HepG2 (cell line): Measurements from ENCODE around the gene ARL6. TPM values are rescaled to one million over a fixed set of nuclear protein-coding genes. Genes with fewer than 3 reads are reported as not detected.

Experiments used
- ATAC-seq: fragments of 200-7000 bp; cut with Tn5 transposase; 3 replicates; pipeline ENCODE4 v1.9.1; 2020; ENCODE audit warnings: mild to moderate bottlenecking, moderate library complexity
- BruUV-seq: library from RNA; stranded (reverse); fragments of 400-500 nt; replicated peaks from 2 replicates; lab custom pipeline; 2021; lab: Mats Ljungman, UMichigan
- CTCF ChIA-PET: fragments of 300-600 bp; formaldehyde crosslinking; extraction: SDS; loops from one replicate; lab custom pipeline; 2021; ENCODE audit warnings: low total read pairs, inconsistent platforms, low intra/inter-chr PET ratio; lab: Yijun Ruan, JAX
- POLR2A ChIA-PET: fragments of 350-600 bp; sonication (Branson Sonifier 250); formaldehyde crosslinking; loops from one replicate; lab custom pipeline; 2020; ENCODE audit warnings: antibody characterized with exemption, inconsistent platforms; lab: Yijun Ruan, JAX
- DNase-seq: peaks from one replicate; pipeline ENCODE4 v3.0.0-alpha.2; 2015; ENCODE audit warnings: low spot score
- FAIRE-seq: peaks from 3 replicates; lab custom pipeline; 2011; peaks lifted over from hg19 to GRCh38; lab: Jason Lieb, UNC
- H2AFZ ChIP-seq: one replicate; pipeline ENCODE4 v1.6.1; 2011; ENCODE audit warnings: low read length, inconsistent platforms
- H3K27ac ChIP-seq: fragments of 300-600 bp; 3 replicates; pipeline ENCODE4 v1.8.0; 2011; ENCODE audit warnings: mixed run types, mild to moderate bottlenecking, mixed read lengths, low read length, inconsistent platforms; ENCODE audit not compliant: insufficient read depth; ENCODE audit errors: extremely low read length
- H3K27me3 ChIP-seq, 2 experiments: fragments of 200-600 bp in 1 of 2; 2 replicates in 1 of 2; 3 replicates in 1 of 2; pipeline versions ENCODE4 v1.6.0 to v1.8.0; 2011; ENCODE audit warnings: low read length in 2 of 2, mild to moderate bottlenecking in 2 of 2, moderate library complexity in 2 of 2, inconsistent platforms in 1 of 2; ENCODE audit not compliant: insufficient read depth in 2 of 2, control insufficient read depth in 1 of 2
- H3K36me3 ChIP-seq, 2 experiments: fragments of 200-600 bp in 1 of 2; replicated peaks in 1 of 2; 2 replicates in 1 of 2; 3 replicates in 1 of 2; pipeline versions ENCODE4 v1.5.1 to v1.8.0; 2011; ENCODE audit warnings: low read length in 2 of 2, inconsistent platforms in 1 of 2; ENCODE audit not compliant: insufficient read depth in 2 of 2, control insufficient read depth in 1 of 2
- H3K4me1 ChIP-seq: 2 replicates; pipeline ENCODE4 v1.5.1; 2012; ENCODE audit warnings: low read length, inconsistent platforms; ENCODE audit not compliant: insufficient read depth
- H3K4me2 ChIP-seq: 2 replicates; pipeline ENCODE4 v1.6.0; 2011; ENCODE audit warnings: low read depth, low read length, inconsistent platforms
- H3K4me3 ChIP-seq, 3 experiments: fragments of 200-600 bp in 1 of 3; sonication (generic), shearing (Covaris generic) in 1 of 3; replicated peaks in 1 of 3; 2 replicates each; pipeline ENCODE4 v1.5.1; 2011 to 2016; ENCODE audit warnings: low read length in 3 of 3, inconsistent platforms in 2 of 3, low read depth in 2 of 3, mild to moderate bottlenecking in 2 of 3, control low read depth in 1 of 3, mixed read lengths in 1 of 3; ENCODE audit not compliant: insufficient read depth in 1 of 3
- H3K79me2 ChIP-seq: one replicate; pipeline ENCODE4 v1.6.1; 2011; ENCODE audit warnings: low read length, inconsistent platforms; ENCODE audit not compliant: insufficient read depth
- H3K9ac ChIP-seq: 2 replicates; pipeline ENCODE4 v1.6.0; 2011; ENCODE audit warnings: mild to moderate bottlenecking, low read depth, low read length, inconsistent platforms; ENCODE audit not compliant: insufficient read depth
- H3K9me3 ChIP-seq: 2 replicates; pipeline ENCODE4 v1.5.1; 2012; ENCODE audit warnings: mild to moderate bottlenecking, low read length
- H4K20me1 ChIP-seq: 2 replicates; pipeline ENCODE4 v1.6.0; 2011; ENCODE audit warnings: inconsistent platforms, mild to moderate bottlenecking, low read length, moderate library complexity; ENCODE audit not compliant: insufficient read depth
- CBX1 ChIP-seq: IDR thresholded peaks from one replicate; pipeline ENCODE4 v1.6.1; 2016; ENCODE audit warnings: antibody characterized with exemption, low read depth
- IKZF1 ChIP-seq: fragments of 450-650 bp; IDR thresholded peaks from 2 replicates; pipeline ENCODE4 v1.7.1; 2016
- KAT2B ChIP-seq: fragments of 150-350 bp; IDR thresholded peaks from 2 replicates; pipeline ENCODE4 v1.6.1; 2014; ENCODE audit warnings: low read depth, low read length, borderline replicate concordance
- NFIB ChIP-seq: sonication (generic); formaldehyde crosslinking; IDR thresholded peaks from 2 replicates; pipeline ENCODE4 v1.9.0; 2021; ENCODE audit warnings: missing genetic modification reagents, mild to moderate bottlenecking, borderline replicate concordance
- SP4 ChIP-seq: sonication (generic); formaldehyde crosslinking; IDR thresholded peaks from 2 replicates; pipeline ENCODE4 v1.8.1; 2023; ENCODE audit warnings: mild to moderate bottlenecking, missing genetic modification reagents
- SP5 ChIP-seq: IDR thresholded peaks from 2 replicates; pipeline ENCODE4 v1.6.1; 2016; ENCODE audit warnings: low read depth, borderline replicate concordance
- TEAD2 ChIP-seq: sonication (generic); formaldehyde crosslinking; IDR thresholded peaks from 2 replicates; pipeline ENCODE4 v1.9.0; 2021; ENCODE audit warnings: missing genetic modification reagents
- THYN1 ChIP-seq: sonication (generic); formaldehyde crosslinking; IDR thresholded peaks from 2 replicates; pipeline ENCODE4 v1.8.1; 2023; ENCODE audit warnings: low read depth, mild to moderate bottlenecking, moderate library complexity, missing genetic modification reagents, borderline replicate concordance
- ZFAT ChIP-seq: sonication (generic); formaldehyde crosslinking; conservative IDR thresholded peaks from 2 replicates; pipeline ENCODE4 v1.8.1; 2023; ENCODE audit warnings: missing genetic modification reagents, inconsistent platforms
- ZNF230 ChIP-seq: sonication (generic); formaldehyde crosslinking; IDR thresholded peaks from 2 replicates; pipeline ENCODE4 v1.4.0; 2020; ENCODE audit warnings: mild to moderate bottlenecking, missing genetic modification reagents
- ZNF335 ChIP-seq: sonication (generic); formaldehyde crosslinking; IDR thresholded peaks from 2 replicates; pipeline ENCODE4 v1.4.0; 2020; ENCODE audit warnings: missing genetic modification reagents
- ZNF350 ChIP-seq: sonication (generic); formaldehyde crosslinking; IDR thresholded peaks from 2 replicates; pipeline ENCODE4 v1.4.0; 2020; ENCODE audit warnings: mild to moderate bottlenecking, low read depth, missing genetic modification reagents, borderline replicate concordance
- ZNF562 ChIP-seq: sonication (generic); formaldehyde crosslinking; IDR thresholded peaks from 2 replicates; pipeline ENCODE4 v1.8.0; 2022; ENCODE audit warnings: missing genetic modification reagents, borderline replicate concordance
- ZNF7 ChIP-seq: IDR thresholded peaks from 2 replicates; pipeline ENCODE4 v1.6.1; 2016; ENCODE audit warnings: missing biosample characterization, missing genetic modification reagents
- ZNF724P ChIP-seq: sonication (generic); formaldehyde crosslinking; IDR thresholded peaks from 2 replicates; pipeline ENCODE4 v1.8.0; 2022; ENCODE audit warnings: missing genetic modification reagents, borderline replicate concordance
- ZNF737 ChIP-seq: sonication (generic); formaldehyde crosslinking; IDR thresholded peaks from 2 replicates; pipeline ENCODE4 v1.5.0; 2020; ENCODE audit warnings: missing genetic modification reagents, mild to moderate bottlenecking, borderline replicate concordance
- WGBS: methylation state at CpG from one replicate; pipeline ENCODE4 v1.1.6; 2017; ENCODE audit warnings: low lambda C conversion rate; 5-methylcytosine and 5-hydroxymethylcytosine counted together
- in situ Hi-C: cut with HindIII; loops from 2 replicates; pipeline ENCODE4 v1.10.0; 2017; ENCODE audit warnings: low pct_unique_long_range_greater_than_20kb; ENCODE audit not compliant: extremely low pct_ligation_motif_present
- intact Hi-C: fragments of 100-400 bp; cut with micrococcal nuclease; formaldehyde crosslinking; loops from one replicate; pipeline ENCODE4 v1.10.0; 2022; ENCODE audit not compliant: unreplicated experiment
- polyA plus RNA-seq, 8 experiments: library from polyadenylated mRNA; depleted of rRNA in 3 of 8; stranded (reverse) in 7 of 8; unstranded in 1 of 8; fragments of >200 nt; fragmentation: Illumina TruSeq in 4 of 8; extraction: Trizol in 4 of 8; gene quantifications; 2 replicates each; pipeline versions ENCODE4 v1.2.1 to v1.2.3, GENCODE V29; 2011 to 2016; ENCODE audit warnings: low read depth in 4 of 8, missing spikeins in 1 of 8, mixed read lengths in 1 of 8; ENCODE audit not compliant: insufficient read depth in 1 of 8
- total RNA-seq, 5 experiments: library from RNA; depleted of rRNA; stranded (reverse); fragments of >200 nt; fragmentation: Illumina TruSeq; extraction: Trizol; gene quantifications; 2 replicates each; pipeline ENCODE4 v1.2.3, GENCODE V29; 2016; ENCODE audit warnings: low read depth in 1 of 5

Gene ARL6
- total and polyA plus RNA-seq, 2 of the 13 experiments (the other 11 are each of a cell fraction or from before 2014, with no cell fraction given) = 1.3 to 3.7 TPM

DNA sequence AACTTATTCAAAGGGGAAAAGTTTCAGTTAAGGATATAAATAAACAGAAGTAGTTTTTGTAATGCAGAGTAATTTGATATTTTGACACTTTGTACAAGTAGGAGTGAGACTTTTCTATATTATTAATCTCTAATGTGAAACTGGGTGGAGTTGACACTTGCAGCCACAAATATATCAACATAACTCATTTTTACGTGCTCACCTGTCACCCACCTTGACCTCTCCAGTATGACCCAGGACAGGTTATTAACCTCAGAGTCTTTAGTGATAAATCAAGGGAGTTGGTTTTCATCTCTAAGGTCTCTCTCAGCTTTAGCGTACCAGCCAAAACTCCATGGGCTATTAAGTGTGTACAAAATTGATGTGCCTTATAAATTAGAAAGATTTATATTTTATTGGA is 64.6 kb downstream of the ARL6 start:
- no peak overlapping the region for H3K4me3 ChIP-seq
- ChIA-PET POLR2A (interaction anchor here (1.2 kb wide), 1 partner anchor 7 kb away, joined by 3 read pairs; the partner anchor contains the start of gene CRYBG3), CTCF (no interaction called here)
- 96% methylated on average over 2 of the region's 2 CpGs for WGBS
- H3K36me3 ChIP-seq = no peaks in the 10 kb centered on the region
- no peak overlapping the region for H3K9ac ChIP-seq
- no peak for ATAC-seq
- no peak for TF ChIP-seq ZNF562 (CRISPR knock-in tag)
- no peak for TF ChIP-seq ZNF335 (CRISPR knock-in tag)
- no peak for TF ChIP-seq THYN1
- TF ChIP-seq ZNF724P (CRISPR knock-in tag) = no peak
- no peak for TF ChIP-seq ZNF737 (CRISPR knock-in tag)
- no peak for TF ChIP-seq TEAD2 (CRISPR knock-in tag)
- no peak for TF ChIP-seq SP5 (CRISPR knock-in tag)
- TF ChIP-seq ZNF350 (CRISPR knock-in tag) = no peak
- TF ChIP-seq NFIB (CRISPR knock-in tag) = no peak
- no peak for TF ChIP-seq KAT2B
- TF ChIP-seq ZNF7 (CRISPR knock-in tag) = no peak
- TF ChIP-seq IKZF1 = no peak
- TF ChIP-seq CBX1 = no peak
- no peak for TF ChIP-seq ZNF230 (CRISPR knock-in tag)
- TF ChIP-seq ZFAT (CRISPR knock-in tag) = no peak
- no peak for TF ChIP-seq SP4 (CRISPR knock-in tag)
- intact Hi-C loops = no loop called here
- DNase-seq = no peak
- BruUV-seq = no TSS peak
- H3K4me1 ChIP-seq = peaks cover 36% of the 10 kb centered on the region
- H2AFZ ChIP-seq = no peak overlapping the region
- peaks cover 15% of the 10 kb centered on the region for H3K79me2 ChIP-seq
- in situ Hi-C loops = no loop called here
- FAIRE-seq = no peak
- H3K9me3 ChIP-seq = no peaks in the 10 kb centered on the region
- H3K27me3 ChIP-seq = no peaks in the 10 kb centered on the region
- H3K27ac ChIP-seq = no peak overlapping the region
- H3K4me2 ChIP-seq = no peak overlapping the region
- H4K20me1 ChIP-seq = no peaks in the 10 kb centered on the region
